ENCODE measurements around the gene STK32B.

- TF ChIP-seq POLR2AphosphoS5 (IDR thresholded peaks at IDR 0.05): no peak
- TF ChIP-seq, protein P1, sequence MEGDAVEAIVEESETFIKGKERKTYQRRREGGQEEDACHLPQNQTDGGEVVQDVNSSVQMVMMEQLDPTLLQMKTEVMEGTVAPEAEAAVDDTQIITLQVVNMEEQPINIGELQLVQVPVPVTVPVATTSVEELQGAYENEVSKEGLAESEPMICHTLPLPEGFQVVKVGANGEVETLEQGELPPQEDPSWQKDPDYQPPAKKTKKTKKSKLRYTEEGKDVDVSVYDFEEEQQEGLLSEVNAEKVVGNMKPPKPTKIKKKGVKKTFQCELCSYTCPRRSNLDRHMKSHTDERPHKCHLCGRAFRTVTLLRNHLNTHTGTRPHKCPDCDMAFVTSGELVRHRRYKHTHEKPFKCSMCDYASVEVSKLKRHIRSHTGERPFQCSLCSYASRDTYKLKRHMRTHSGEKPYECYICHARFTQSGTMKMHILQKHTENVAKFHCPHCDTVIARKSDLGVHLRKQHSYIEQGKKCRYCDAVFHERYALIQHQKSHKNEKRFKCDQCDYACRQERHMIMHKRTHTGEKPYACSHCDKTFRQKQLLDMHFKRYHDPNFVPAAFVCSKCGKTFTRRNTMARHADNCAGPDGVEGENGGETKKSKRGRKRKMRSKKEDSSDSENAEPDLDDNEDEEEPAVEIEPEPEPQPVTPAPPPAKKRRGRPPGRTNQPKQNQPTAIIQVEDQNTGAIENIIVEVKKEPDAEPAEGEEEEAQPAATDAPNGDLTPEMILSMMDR (IDR thresholded peaks at IDR 0.05): no peak
Measured at GRCh38 chr4:5373327-5373726, 322.0 kb downstream of the STK32B start.
